HEK293T (cell line): ENCODE measurements around the gene PLA2G2D.

Experiments used
- CTCF ChIA-PET: fragments of 350-600 bp; formaldehyde crosslinking; extraction: SDS; loops from one replicate; lab custom pipeline; 2021; ENCODE audit warnings: antibody characterized with exemption, inconsistent platforms; lab: Yijun Ruan, JAX
- POLR2A ChIA-PET: fragments of 350-600 bp; formaldehyde crosslinking; extraction: SDS; loops from one replicate; lab custom pipeline; 2020; ENCODE audit warnings: antibody characterized with exemption, inconsistent platforms; lab: Yijun Ruan, JAX
- DNase-seq: peaks from one replicate; pipeline ENCODE4 v3.0.0; 2012; ENCODE audit warnings: mixed read lengths; ENCODE audit errors: extremely low spot score
- ARNT ChIP-seq: fragments of 450-650 bp; IDR thresholded peaks from 2 replicates; pipeline ENCODE4 v1.6.1; 2017; ENCODE audit warnings: mild to moderate bottlenecking
- BHLHE40 ChIP-seq: fragments of 450-650 bp; IDR thresholded peaks from 2 replicates; pipeline ENCODE4 v1.6.1; 2016; ENCODE audit warnings: mild to moderate bottlenecking, moderate library complexity, borderline replicate concordance
- CTBP1 ChIP-seq: fragments of 450-650 bp; IDR thresholded peaks from 2 replicates; pipeline ENCODE4 v1.6.1; 2016; ENCODE audit warnings: borderline replicate concordance
- ELF4 ChIP-seq: fragments of 450-650 bp; IDR thresholded peaks from 2 replicates; pipeline ENCODE4 v1.6.1; 2017; ENCODE audit warnings: antibody characterized with exemption
- FOXA1 ChIP-seq: fragments of 450-650 bp; IDR thresholded peaks from 2 replicates; pipeline ENCODE4 v1.6.1; 2016; ENCODE audit warnings: mild to moderate bottlenecking
- FOXK2 ChIP-seq: fragments of 450-650 bp; IDR thresholded peaks from 2 replicates; pipeline ENCODE4 v1.6.1; 2016; ENCODE audit warnings: mild to moderate bottlenecking
- FOXM1 ChIP-seq: fragments of 450-650 bp; IDR thresholded peaks from 2 replicates; pipeline ENCODE4 v1.6.1; 2017; ENCODE audit warnings: mild to moderate bottlenecking, borderline replicate concordance
- HDGF ChIP-seq: fragments of 450-650 bp; IDR thresholded peaks from 2 replicates; pipeline ENCODE4 v1.6.1; 2017; ENCODE audit warnings: antibody characterized with exemption, borderline replicate concordance
- L3MBTL2 ChIP-seq: fragments of 450-650 bp; conservative IDR thresholded peaks from 2 replicates; pipeline ENCODE4 v1.6.1; 2016; ENCODE audit warnings: mild to moderate bottlenecking
- LEF1 ChIP-seq: fragments of 450-650 bp; IDR thresholded peaks from 2 replicates; pipeline ENCODE4 v1.6.1; 2017; ENCODE audit warnings: mild to moderate bottlenecking, borderline replicate concordance
- NFRKB ChIP-seq: fragments of 450-650 bp; IDR thresholded peaks from 2 replicates; pipeline ENCODE4 v1.6.1; 2016; ENCODE audit warnings: mild to moderate bottlenecking, moderate library complexity
- SP1 ChIP-seq: fragments of 450-650 bp; IDR thresholded peaks from 2 replicates; pipeline ENCODE4 v1.6.1; 2017
- SUZ12 ChIP-seq: fragments of 450-650 bp; IDR thresholded peaks from 2 replicates; pipeline ENCODE4 v1.6.1; 2016; ENCODE audit warnings: mild to moderate bottlenecking
- TARDBP ChIP-seq: fragments of 450-650 bp; IDR thresholded peaks from 2 replicates; pipeline ENCODE4 v1.6.1; 2016
- ZNF384 ChIP-seq: fragments of 450-650 bp; IDR thresholded peaks from 2 replicates; pipeline ENCODE4 v1.6.1; 2016
- TF ChIP-seq, protein P1 (sequence below): fragments of 450-650 bp; IDR thresholded peaks from 2 replicates; pipeline ENCODE4 v1.6.1; 2016

The PLA2G2D gene

DNA sequence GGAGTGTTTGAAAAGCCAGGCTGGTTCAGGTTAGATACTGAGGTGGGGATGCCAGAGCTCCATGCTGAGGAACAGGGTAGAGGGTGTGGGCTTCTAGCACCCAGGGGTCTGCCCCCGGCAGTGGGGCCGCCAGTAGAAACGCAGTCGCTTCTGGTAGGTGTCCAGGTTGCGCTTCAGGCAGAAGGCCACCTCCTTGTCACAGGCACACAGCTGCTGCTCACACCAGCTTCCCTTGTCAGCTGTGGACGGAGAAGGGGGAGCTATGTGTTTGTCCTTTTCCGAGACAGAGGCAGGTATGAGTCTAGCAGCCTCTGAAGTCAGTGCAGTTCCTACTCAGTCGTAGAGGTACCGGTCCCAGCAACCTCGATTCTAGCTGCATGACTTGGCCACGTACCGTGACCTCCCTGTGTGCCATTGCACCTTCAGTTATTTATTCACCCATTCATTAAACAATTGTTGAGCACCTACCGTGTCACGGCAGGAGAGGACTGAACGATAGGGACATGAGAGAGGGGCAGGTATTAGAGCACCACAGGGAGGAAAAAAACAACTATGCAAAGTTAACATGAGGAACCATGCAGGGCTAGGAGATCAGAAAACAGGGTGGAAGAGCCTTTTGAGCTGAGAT is 5.2 kb downstream of the PLA2G2D start:
- TF ChIP-seq L3MBTL2, result no peak
- TF ChIP-seq CTBP1, result no peak
- TF ChIP-seq BHLHE40, result no peak
- TF ChIP-seq FOXA1, result no peak
- no peak for TF ChIP-seq NFRKB
- TF ChIP-seq ARNT, result no peak
- no peak for TF ChIP-seq TARDBP
- no peak for TF ChIP-seq FOXM1
- TF ChIP-seq SUZ12, result no peak
- TF ChIP-seq FOXK2, result no peak
- TF ChIP-seq LEF1, result no peak
- no peak for TF ChIP-seq SP1
- no peak for TF ChIP-seq ZNF384
- no peak for TF ChIP-seq ELF4
- TF ChIP-seq, protein P1, sequence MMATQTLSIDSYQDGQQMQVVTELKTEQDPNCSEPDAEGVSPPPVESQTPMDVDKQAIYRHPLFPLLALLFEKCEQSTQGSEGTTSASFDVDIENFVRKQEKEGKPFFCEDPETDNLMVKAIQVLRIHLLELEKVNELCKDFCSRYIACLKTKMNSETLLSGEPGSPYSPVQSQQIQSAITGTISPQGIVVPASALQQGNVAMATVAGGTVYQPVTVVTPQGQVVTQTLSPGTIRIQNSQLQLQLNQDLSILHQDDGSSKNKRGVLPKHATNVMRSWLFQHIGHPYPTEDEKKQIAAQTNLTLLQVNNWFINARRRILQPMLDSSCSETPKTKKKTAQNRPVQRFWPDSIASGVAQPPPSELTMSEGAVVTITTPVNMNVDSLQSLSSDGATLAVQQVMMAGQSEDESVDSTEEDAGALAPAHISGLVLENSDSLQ, result no peak
- TF ChIP-seq HDGF, result no peak
- no peak for DNase-seq
- ChIA-PET POLR2A (no interaction called here), CTCF (no interaction called here)

DNA sequence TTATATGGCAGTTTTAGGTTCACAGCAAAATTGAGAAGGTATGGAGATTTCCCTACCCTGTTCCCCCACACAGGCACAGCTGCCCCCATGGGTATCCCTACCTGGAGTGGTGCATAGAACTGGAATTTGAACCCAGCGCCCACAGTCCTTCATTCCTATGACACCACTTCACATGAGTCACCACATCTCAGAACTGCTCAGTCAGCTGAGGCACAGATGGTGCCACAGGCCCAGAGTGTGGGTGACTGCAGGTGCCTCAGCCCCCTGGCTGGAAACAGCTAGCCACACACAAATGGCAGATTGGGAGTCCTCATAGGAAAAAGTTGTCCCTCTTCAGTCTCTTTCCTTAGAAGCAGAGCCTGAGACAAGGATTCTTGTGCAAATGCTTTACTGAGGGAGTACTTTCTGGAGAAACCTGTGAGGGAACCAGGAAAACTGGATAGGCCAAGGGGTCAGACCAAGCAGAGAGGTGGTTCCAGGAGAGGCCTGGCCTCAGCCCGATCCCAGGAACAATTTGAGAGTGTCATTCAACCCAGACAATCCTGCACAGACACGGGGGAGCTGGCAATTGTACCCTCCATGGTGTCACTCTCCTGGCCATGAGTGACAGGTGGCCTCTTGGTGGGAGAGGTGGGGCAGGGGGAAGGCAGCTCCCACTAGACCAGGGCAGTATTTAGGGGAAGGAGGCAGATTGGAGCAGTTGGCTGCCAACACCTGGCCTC is 6.9 kb downstream of the PLA2G2D start:
- ChIA-PET POLR2A (no interaction called here), CTCF (no interaction called here)
- TF ChIP-seq BHLHE40 (no peak), HDGF (no peak), FOXK2 (no peak), CTBP1 (no peak), ARNT (no peak), ZNF384 (no peak), SUZ12 (no peak), NFRKB (no peak), ELF4 (no peak), FOXM1 (no peak), FOXA1 (no peak), L3MBTL2 (no peak), LEF1 (no peak)
- TF ChIP-seq, protein P1, result no peak
- DNase-seq, result no peak

DNA sequence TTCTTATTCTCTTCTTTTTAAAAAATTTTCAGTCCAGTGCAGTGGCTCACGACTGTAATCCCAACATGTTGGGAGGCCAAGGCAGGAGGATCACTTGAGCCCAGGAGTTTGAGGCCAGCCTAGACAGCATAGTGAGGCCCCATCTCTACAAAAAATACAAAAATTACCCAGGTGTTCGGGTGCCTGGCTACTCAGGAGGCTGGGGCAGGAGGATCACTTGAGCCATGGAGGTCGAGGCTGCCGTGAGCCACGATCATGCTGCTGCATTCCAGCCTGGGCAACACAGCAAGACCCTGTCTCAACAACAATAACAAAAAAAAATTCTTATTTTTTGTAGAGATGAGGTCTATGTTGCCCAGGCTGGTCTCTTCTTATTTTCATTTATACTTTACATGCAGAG is 7.9 kb downstream of the PLA2G2D start:
- CTCF ChIA-PET, result no interaction called here
- POLR2A ChIA-PET, result no interaction called here

DNA sequence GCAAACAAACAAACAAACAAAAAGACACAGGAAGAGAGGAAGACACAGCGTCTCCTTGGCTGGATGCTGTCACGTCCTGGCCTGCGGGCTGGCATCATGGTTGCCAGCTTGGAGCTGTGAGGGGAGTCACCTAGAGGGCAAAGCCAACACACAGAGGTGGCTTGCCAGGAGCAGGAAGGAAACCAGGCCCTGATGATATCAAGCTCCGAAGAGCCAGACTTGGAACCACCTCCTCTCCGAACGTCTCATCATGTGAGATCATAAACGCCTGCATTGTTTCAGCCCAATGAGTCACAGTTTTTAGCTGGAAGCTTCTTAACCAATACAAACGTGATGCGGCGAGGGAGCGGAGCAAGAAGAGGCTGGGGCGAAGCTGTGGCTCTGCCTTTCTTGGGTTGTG is 8.7 kb downstream of the PLA2G2D start:
- TF ChIP-seq ARNT (no peak), TARDBP (no peak), FOXM1 (no peak), NFRKB (no peak), FOXA1 (no peak), SP1 (no peak), L3MBTL2 (no peak), ELF4 (no peak), FOXK2 (no peak)
- TF ChIP-seq, protein P1, result no peak
- no peak for DNase-seq
- CTCF ChIA-PET, result interaction anchor here (0.6 kb wide), 1 partner anchor 36 kb away, joined by 3 read pairs; no protein-coding TSS in a partner anchor
- POLR2A ChIA-PET, result no interaction called here

More for the DNA sequence above, 7.9 kb downstream of the PLA2G2D start:
- TF ChIP-seq L3MBTL2 (no peak), SUZ12 (no peak), FOXA1 (no peak), SP1 (no peak), CTBP1 (no peak)
- no peak for DNase-seq

DNA sequence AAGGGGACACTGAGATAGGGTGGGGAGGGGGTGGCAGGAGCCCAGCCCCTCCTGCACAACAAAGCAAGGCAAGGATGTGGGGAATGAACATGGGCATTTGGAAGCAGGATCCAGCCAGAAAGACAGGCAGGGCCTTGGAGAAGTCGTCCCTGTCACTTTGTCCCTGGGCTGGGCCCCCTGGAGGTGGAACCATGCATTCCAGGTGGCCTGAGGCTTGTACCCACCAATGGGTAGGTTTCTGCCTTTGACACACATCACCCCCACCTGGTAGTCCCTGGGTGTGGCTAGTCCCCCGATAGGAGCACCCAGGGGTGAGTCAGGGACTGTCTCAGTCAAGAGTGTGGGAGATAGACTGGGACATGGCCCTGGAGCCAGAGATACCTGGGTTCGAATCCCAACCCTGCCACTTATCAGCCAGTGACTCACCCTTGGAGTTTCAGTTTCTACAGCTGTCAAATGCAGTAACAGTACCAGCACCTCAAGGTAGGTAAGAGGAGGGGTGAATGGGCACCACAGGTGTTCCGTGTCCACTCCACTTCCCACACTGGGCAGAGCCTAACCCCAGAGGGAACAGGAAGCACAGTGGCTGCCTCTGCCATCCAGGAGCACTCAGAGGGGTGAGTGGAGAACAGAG is 10.0 kb downstream of the PLA2G2D start:
- ChIA-PET CTCF (no interaction called here), POLR2A (no interaction called here)
- TF ChIP-seq ELF4 (no peak), FOXA1 (no peak), SUZ12 (no peak), FOXM1 (no peak), HDGF (no peak), SP1 (no peak), NFRKB (no peak), ZNF384 (no peak)
- DNase-seq, result no peak
